Esophagus squamous epithelium (tissue), 4 donors: ENCODE data around the gene DAPK1.

Source experiments
- POLR2A ChIP-seq, 4 donors: fragments of 450-650 bp; IDR thresholded peaks; one replicate each; pipeline ENCODE4 v1.6.1; 2017; ENCODE audit warnings: antibody characterized with exemption in 4 of 4, mild to moderate bottlenecking in 4 of 4, moderate library complexity in 3 of 4
- TF ChIP-seq, protein P1 (sequence below), 6 experiments: fragments of 450-650 bp in 4 of 6; fragments of 200-600 bp in 2 of 6; sonication (generic) in 2 of 6; IDR thresholded peaks; one replicate each; pipeline ENCODE4 v1.5.1; 2016 to 2019; ENCODE audit warnings: antibody characterized with exemption in 6 of 6, mild to moderate bottlenecking in 4 of 6, moderate library complexity in 4 of 6

- TF ChIP-seq POLR2A (IDR thresholded peaks at IDR 0.05) = no peak
- TF ChIP-seq, protein P1, sequence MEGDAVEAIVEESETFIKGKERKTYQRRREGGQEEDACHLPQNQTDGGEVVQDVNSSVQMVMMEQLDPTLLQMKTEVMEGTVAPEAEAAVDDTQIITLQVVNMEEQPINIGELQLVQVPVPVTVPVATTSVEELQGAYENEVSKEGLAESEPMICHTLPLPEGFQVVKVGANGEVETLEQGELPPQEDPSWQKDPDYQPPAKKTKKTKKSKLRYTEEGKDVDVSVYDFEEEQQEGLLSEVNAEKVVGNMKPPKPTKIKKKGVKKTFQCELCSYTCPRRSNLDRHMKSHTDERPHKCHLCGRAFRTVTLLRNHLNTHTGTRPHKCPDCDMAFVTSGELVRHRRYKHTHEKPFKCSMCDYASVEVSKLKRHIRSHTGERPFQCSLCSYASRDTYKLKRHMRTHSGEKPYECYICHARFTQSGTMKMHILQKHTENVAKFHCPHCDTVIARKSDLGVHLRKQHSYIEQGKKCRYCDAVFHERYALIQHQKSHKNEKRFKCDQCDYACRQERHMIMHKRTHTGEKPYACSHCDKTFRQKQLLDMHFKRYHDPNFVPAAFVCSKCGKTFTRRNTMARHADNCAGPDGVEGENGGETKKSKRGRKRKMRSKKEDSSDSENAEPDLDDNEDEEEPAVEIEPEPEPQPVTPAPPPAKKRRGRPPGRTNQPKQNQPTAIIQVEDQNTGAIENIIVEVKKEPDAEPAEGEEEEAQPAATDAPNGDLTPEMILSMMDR (IDR thresholded peaks at IDR 0.05) = no peak
Measured at GRCh38 chr9:87516926-87517290, 19.2 kb downstream of the DAPK1 start.
